MM.1S (cell line): Measurements from ENCODE around the gene OR2A14.

Experiments used
- EZH2 ChIP-seq: fragments of 300-600 bp; sonication (generic); optimal IDR thresholded peaks from 2 replicates; pipeline ENCODE3; 2017; ENCODE audit warnings: low read depth, mild to moderate bottlenecking, antibody characterized with exemption, low read length, mixed read lengths
- EZH2phosphoT487 ChIP-seq: fragments of 300-600 bp; sonication (generic); IDR thresholded peaks from 2 replicates; pipeline ENCODE4 v1.6.1; 2018; ENCODE audit warnings: antibody characterized with exemption, low read length
- TF ChIP-seq, protein P1 (sequence below): fragments of 300-600 bp; sonication (generic); IDR thresholded peaks from 2 replicates; pipeline ENCODE4 v1.5.1; 2016; ENCODE audit warnings: antibody characterized with exemption, low read length, mixed read lengths

DNA sequence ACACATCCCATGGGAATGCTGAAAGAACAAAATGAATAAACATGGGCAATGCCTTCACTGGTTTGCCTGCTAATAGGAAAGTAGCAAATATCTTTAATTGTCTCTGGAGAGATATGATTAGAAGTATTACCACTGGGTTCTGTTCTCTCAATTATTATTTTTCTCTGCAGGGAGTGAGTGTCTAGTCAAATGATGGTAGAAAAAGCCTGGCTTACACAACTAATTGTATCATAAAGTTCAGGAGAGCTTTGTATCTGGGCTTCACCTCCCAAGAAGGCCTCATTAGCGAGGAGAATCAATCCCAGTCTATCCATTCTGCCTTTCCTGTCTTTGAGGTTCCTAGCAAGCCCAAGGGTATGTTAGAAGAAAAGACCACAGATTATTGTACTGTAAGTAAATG is at the start of gene OR2A14:
- TF ChIP-seq, protein P1, sequence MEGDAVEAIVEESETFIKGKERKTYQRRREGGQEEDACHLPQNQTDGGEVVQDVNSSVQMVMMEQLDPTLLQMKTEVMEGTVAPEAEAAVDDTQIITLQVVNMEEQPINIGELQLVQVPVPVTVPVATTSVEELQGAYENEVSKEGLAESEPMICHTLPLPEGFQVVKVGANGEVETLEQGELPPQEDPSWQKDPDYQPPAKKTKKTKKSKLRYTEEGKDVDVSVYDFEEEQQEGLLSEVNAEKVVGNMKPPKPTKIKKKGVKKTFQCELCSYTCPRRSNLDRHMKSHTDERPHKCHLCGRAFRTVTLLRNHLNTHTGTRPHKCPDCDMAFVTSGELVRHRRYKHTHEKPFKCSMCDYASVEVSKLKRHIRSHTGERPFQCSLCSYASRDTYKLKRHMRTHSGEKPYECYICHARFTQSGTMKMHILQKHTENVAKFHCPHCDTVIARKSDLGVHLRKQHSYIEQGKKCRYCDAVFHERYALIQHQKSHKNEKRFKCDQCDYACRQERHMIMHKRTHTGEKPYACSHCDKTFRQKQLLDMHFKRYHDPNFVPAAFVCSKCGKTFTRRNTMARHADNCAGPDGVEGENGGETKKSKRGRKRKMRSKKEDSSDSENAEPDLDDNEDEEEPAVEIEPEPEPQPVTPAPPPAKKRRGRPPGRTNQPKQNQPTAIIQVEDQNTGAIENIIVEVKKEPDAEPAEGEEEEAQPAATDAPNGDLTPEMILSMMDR, result no peak
- no peak for TF ChIP-seq EZH2phosphoT487
- TF ChIP-seq EZH2, result no peak
